Measurements from ENCODE around the gene NPHS1.

The NPHS1 gene

GRCh38 chr19:35786299-35787160 is 65.8 kb downstream of the NPHS1 start:
- DNase-seq, result no peak

GRCh38 chr19:35785339-35785627 is 67.0 kb downstream of the NPHS1 start:
- DNase-seq, result no peak

- no peak for DNase-seq
Measured at GRCh38 chr19:35784503-35785338, 67.6 kb downstream of the NPHS1 start.

GRCh38 chr19:35783469-35784434 is 68.6 kb downstream of the NPHS1 start:
- no peak for DNase-seq

- DNase-seq, result no peak
Measured at GRCh38 chr19:35782589-35782988, 69.7 kb downstream of the NPHS1 start.

GRCh38 chr19:35781650-35782049 is 70.7 kb downstream of the NPHS1 start:
- DNase-seq, result no peak

- no peak for DNase-seq
Measured at GRCh38 chr19:35780717-35781116, 71.6 kb downstream of the NPHS1 start.

GRCh38 chr19:35780058-35780457 is 72.2 kb downstream of the NPHS1 start:
- DNase-seq, result no peak

GRCh38 chr19:35779033-35779432 is 73.3 kb downstream of the NPHS1 start:
- no peak for DNase-seq

- DNase-seq, result no peak
Measured at GRCh38 chr19:35777961-35778360, 74.3 kb downstream of the NPHS1 start.

GRCh38 chr19:35777086-35777841 is 75.0 kb downstream of the NPHS1 start:
- no peak for DNase-seq

- no peak for DNase-seq
Measured at GRCh38 chr19:35776102-35776788, 76.1 kb downstream of the NPHS1 start.

Data from CD4-positive, alpha-beta T cell treated with Interleukin-4 for 4 hours (primary cell).